ENCODE data around the gene TC2N.

DNA sequence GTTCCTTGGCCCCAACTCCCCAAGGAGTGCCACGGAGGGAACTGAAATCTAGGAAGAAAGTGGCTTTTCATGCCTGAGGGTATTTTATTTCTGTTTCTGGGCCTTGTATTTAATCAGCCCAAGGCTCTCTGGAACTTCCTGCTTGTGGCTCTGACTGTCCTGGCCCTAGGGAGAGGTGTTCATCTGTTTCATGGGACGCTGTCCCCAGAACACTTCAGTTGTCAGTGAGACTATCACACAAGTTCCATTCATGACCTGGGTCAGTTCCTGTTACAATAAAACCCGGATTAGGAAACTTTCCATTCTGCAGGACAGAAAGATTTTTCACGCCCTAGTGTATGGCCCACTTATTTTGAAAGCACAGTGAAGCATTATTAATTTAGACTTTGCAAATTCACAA, 18.5 kb upstream of the TC2N start:
- TF ChIP-seq, protein P1, sequence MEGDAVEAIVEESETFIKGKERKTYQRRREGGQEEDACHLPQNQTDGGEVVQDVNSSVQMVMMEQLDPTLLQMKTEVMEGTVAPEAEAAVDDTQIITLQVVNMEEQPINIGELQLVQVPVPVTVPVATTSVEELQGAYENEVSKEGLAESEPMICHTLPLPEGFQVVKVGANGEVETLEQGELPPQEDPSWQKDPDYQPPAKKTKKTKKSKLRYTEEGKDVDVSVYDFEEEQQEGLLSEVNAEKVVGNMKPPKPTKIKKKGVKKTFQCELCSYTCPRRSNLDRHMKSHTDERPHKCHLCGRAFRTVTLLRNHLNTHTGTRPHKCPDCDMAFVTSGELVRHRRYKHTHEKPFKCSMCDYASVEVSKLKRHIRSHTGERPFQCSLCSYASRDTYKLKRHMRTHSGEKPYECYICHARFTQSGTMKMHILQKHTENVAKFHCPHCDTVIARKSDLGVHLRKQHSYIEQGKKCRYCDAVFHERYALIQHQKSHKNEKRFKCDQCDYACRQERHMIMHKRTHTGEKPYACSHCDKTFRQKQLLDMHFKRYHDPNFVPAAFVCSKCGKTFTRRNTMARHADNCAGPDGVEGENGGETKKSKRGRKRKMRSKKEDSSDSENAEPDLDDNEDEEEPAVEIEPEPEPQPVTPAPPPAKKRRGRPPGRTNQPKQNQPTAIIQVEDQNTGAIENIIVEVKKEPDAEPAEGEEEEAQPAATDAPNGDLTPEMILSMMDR (conservative IDR thresholded peaks at IDR 0.05; ENCODE audit: low read depth, low read length) = no peak
- no peak for TF ChIP-seq POLR2A (IDR thresholded peaks at IDR 0.05; ENCODE audit: low read depth, low read length)
- no peak for TF ChIP-seq MAZ (IDR thresholded peaks at IDR 0.05; ENCODE audit: borderline replicate concordance, low read depth, low read length)
- TF ChIP-seq RFX5 (IDR thresholded peaks at IDR 0.05; ENCODE audit: low read depth, low read length) = no peak
- no peak for TF ChIP-seq MXI1 (IDR thresholded peaks at IDR 0.05; ENCODE audit: borderline replicate concordance, low read depth, low read length)
- TF ChIP-seq RCOR1 (IDR thresholded peaks at IDR 0.05; ENCODE audit: insufficient replicate concordance, low read length) = no peak
- no peak for TF ChIP-seq CHD1 (IDR thresholded peaks at IDR 0.05; ENCODE audit: low read depth, low read length)
